ENCODE results near the gene CRIP1.

The CRIP1 gene

GRCh38 chr14:105455766-105456660 is 30.7 kb upstream of the CRIP1 start:
- Histone ChIP-seq H3K36me3 (peaks cover 79% of the 10 kb centered on the region), H3K4me1 (no peaks in the 10 kb centered on the region), H3K27me3 (no peaks in the 10 kb centered on the region), H3K9me3 (no peaks in the 10 kb centered on the region), H3K4me3 (ENCODE audit: low read depth, low read length) (no peak overlapping the region)
- DNase-seq: no peak
- TF ChIP-seq CTCF (IDR thresholded peaks at IDR 0.05; ENCODE audit: low read depth, low read length): no peak

- DNase-seq: no peak
- Histone ChIP-seq H3K27me3 (no peaks in the 10 kb centered on the region), H3K4me3 (ENCODE audit: low read depth, low read length) (no peak overlapping the region), H3K36me3 (peaks cover 83% of the 10 kb centered on the region), H3K4me1 (no peaks in the 10 kb centered on the region), H3K9me3 (no peaks in the 10 kb centered on the region)
- no peak for TF ChIP-seq CTCF (IDR thresholded peaks at IDR 0.05; ENCODE audit: low read depth, low read length)
Measured at GRCh38 chr14:105456736-105457617, 29.7 kb upstream of the CRIP1 start.

GRCh38 chr14:105458010-105458409 is 28.7 kb upstream of the CRIP1 start:
- no peak for TF ChIP-seq CTCF (IDR thresholded peaks at IDR 0.05; ENCODE audit: low read depth, low read length)
- Histone ChIP-seq H3K4me1 (no peaks in the 10 kb centered on the region), H3K9me3 (no peaks in the 10 kb centered on the region), H3K4me3 (ENCODE audit: low read depth, low read length) (no peak overlapping the region), H3K27me3 (no peaks in the 10 kb centered on the region), H3K36me3 (peaks cover 83% of the 10 kb centered on the region)
- no peak for DNase-seq

GRCh38 chr14:105458571-105458970 is 28.1 kb upstream of the CRIP1 start:
- H3K4me3 ChIP-seq (ENCODE audit: low read depth, low read length): no peak overlapping the region
- H3K9me3 ChIP-seq: no peaks in the 10 kb centered on the region
- H3K36me3 ChIP-seq: peaks cover 83% of the 10 kb centered on the region
- DNase-seq: no peak
- no peaks in the 10 kb centered on the region for H3K4me1 ChIP-seq
- no peaks in the 10 kb centered on the region for H3K27me3 ChIP-seq
- TF ChIP-seq CTCF (IDR thresholded peaks at IDR 0.05; ENCODE audit: low read depth, low read length): no peak

- H3K27me3 ChIP-seq: no peaks in the 10 kb centered on the region
- TF ChIP-seq CTCF (IDR thresholded peaks at IDR 0.05; ENCODE audit: low read depth, low read length): no peak
- no peak for DNase-seq
- no peak overlapping the region for H3K4me3 ChIP-seq (ENCODE audit: low read depth, low read length)
- H3K36me3 ChIP-seq: peaks cover 81% of the 10 kb centered on the region
- no peaks in the 10 kb centered on the region for H3K9me3 ChIP-seq
- H3K4me1 ChIP-seq: no peaks in the 10 kb centered on the region
Measured at GRCh38 chr14:105460116-105460515, 26.6 kb upstream of the CRIP1 start.

All from BE2C (cell line).